Cardiac muscle cell (in vitro differentiated cells and primary cell): ENCODE measurements around the gene CACNG6. TPM values are rescaled to one million over a fixed set of nuclear protein-coding genes. Genes with fewer than 3 reads are reported as not detected.

ENCODE experiments used
- DNase-seq, 2 donors: peaks; one replicate each; pipeline versions ENCODE4 v3.0.0 to v3.0.0-alpha.2; 2010 to 2017; ENCODE audit warnings: low read depth in 1 of 2, low spot score in 1 of 2
- H3K27ac ChIP-seq: fragments of 200-600 bp; sonication (generic); 2 replicates; pipeline ENCODE4 v1.5.1; 2016
- H3K27me3 ChIP-seq: fragments of 200-600 bp; sonication (generic); 2 replicates; pipeline ENCODE4 v1.6.0; 2016; ENCODE audit warnings: control low read depth
- H3K36me3 ChIP-seq: fragments of 200-600 bp; sonication (generic); 2 replicates; pipeline ENCODE4 v1.5.1; 2016; ENCODE audit warnings: control low read depth
- H3K4me1 ChIP-seq: fragments of 200-600 bp; sonication (generic); 2 replicates; pipeline ENCODE4 v1.8.1; 2017; ENCODE audit warnings: low read depth, mild to moderate bottlenecking, mixed run types
- H3K4me3 ChIP-seq: fragments of 200-600 bp; sonication (generic); 2 replicates; pipeline ENCODE4 v1.5.1; 2016; ENCODE audit warnings: mild to moderate bottlenecking
- H3K9me3 ChIP-seq: fragments of 200-600 bp; sonication (generic); 2 replicates; pipeline ENCODE4 v1.5.1; 2017; ENCODE audit warnings: low read depth, mild to moderate bottlenecking, control low read depth
- polyA plus RNA-seq: library from polyadenylated mRNA; unstranded; fragments of >200 nt; fragmentation: Nextera tagmentation; extraction: Ambion mirVana; gene quantifications from 2 replicates; pipeline ENCODE4 v1.2.1, GENCODE V29; 2016
- total RNA-seq: library from RNA; depleted of rRNA; stranded (reverse); fragments of >200 nt; gene quantifications from 2 replicates; pipeline ENCODE4 v1.2.3, GENCODE V29; 2016
- TF ChIP-seq, protein P1 (sequence below): IDR thresholded peaks from 2 replicates; pipeline ENCODE4 v1.5.1; 2012; ENCODE audit warnings: low read depth, mild to moderate bottlenecking, low read length

Gene CACNG6
- total and polyA plus RNA-seq, 2 experiments from 2014 or later, result 30.6 to 73.1 TPM

- H3K4me1 ChIP-seq, result peaks cover 4% of the 10 kb centered on the region
- no peak overlapping the region for H3K4me3 ChIP-seq
- no peaks in the 10 kb centered on the region for H3K9me3 ChIP-seq
- H3K27me3 ChIP-seq, result no peaks in the 10 kb centered on the region
- H3K27ac ChIP-seq, result no peak overlapping the region
- peak in 1 of 2 donors; percentile 94 for DNase-seq
- TF ChIP-seq, protein P1, sequence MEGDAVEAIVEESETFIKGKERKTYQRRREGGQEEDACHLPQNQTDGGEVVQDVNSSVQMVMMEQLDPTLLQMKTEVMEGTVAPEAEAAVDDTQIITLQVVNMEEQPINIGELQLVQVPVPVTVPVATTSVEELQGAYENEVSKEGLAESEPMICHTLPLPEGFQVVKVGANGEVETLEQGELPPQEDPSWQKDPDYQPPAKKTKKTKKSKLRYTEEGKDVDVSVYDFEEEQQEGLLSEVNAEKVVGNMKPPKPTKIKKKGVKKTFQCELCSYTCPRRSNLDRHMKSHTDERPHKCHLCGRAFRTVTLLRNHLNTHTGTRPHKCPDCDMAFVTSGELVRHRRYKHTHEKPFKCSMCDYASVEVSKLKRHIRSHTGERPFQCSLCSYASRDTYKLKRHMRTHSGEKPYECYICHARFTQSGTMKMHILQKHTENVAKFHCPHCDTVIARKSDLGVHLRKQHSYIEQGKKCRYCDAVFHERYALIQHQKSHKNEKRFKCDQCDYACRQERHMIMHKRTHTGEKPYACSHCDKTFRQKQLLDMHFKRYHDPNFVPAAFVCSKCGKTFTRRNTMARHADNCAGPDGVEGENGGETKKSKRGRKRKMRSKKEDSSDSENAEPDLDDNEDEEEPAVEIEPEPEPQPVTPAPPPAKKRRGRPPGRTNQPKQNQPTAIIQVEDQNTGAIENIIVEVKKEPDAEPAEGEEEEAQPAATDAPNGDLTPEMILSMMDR, result no peak
- no peaks in the 10 kb centered on the region for H3K36me3 ChIP-seq
Measured at GRCh38 chr19:54017261-54017660, 25.8 kb downstream of the CACNG6 start.

- H3K27ac ChIP-seq, result no peak overlapping the region
- peaks cover 4% of the 10 kb centered on the region for H3K4me1 ChIP-seq
- no peak for DNase-seq
- peaks cover 3% of the 10 kb centered on the region for H3K27me3 ChIP-seq
- TF ChIP-seq, protein P1, result no peak
- H3K4me3 ChIP-seq, result no peak overlapping the region
- H3K9me3 ChIP-seq, result no peaks in the 10 kb centered on the region
- no peaks in the 10 kb centered on the region for H3K36me3 ChIP-seq
Measured at GRCh38 chr19:54021363-54021762, 29.9 kb downstream of the CACNG6 start.

- Histone ChIP-seq H3K36me3 (no peaks in the 10 kb centered on the region), H3K4me3 (no peak overlapping the region), H3K27ac (no peak overlapping the region), H3K4me1 (peaks cover 4% of the 10 kb centered on the region), H3K27me3 (peaks cover 3% of the 10 kb centered on the region), H3K9me3 (no peaks in the 10 kb centered on the region)
- DNase-seq, result no peak
- TF ChIP-seq, protein P1, result no peak
Measured at GRCh38 chr19:54021932-54022331, 30.5 kb downstream of the CACNG6 start.

- H3K9me3 ChIP-seq, result no peaks in the 10 kb centered on the region
- H3K27ac ChIP-seq, result no peak overlapping the region
- peaks cover 3% of the 10 kb centered on the region for H3K27me3 ChIP-seq
- TF ChIP-seq, protein P1, result no peak
- peak in 1 of 2 donors; percentile 58 for DNase-seq
- H3K4me3 ChIP-seq, result no peak overlapping the region
- H3K36me3 ChIP-seq, result no peaks in the 10 kb centered on the region
- H3K4me1 ChIP-seq, result peaks cover 4% of the 10 kb centered on the region
Measured at GRCh38 chr19:54023191-54023590, 31.8 kb downstream of the CACNG6 start.

DNA sequence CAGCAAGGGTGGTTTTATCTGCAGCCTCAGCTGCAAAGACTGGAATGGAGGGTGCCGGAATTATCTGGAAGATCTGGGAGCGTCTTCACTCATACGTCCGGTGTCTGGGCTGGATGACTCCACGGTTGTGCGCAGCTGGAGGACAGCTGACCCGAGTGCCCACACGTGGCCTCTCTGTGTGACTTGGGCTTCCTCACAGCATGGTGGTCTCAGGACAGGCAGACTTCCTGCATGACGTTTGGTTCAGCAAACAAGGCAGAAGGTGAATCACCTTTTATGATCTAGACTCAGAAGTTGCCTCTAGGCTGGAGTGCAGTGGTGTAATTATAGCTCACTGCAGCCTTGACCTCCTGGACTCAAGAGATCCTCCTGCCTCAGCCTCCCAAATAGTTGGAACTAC is 33.2 kb downstream of the CACNG6 start:
- peaks cover 3% of the 10 kb centered on the region for H3K27me3 ChIP-seq
- TF ChIP-seq, protein P1, result no peak

DNA sequence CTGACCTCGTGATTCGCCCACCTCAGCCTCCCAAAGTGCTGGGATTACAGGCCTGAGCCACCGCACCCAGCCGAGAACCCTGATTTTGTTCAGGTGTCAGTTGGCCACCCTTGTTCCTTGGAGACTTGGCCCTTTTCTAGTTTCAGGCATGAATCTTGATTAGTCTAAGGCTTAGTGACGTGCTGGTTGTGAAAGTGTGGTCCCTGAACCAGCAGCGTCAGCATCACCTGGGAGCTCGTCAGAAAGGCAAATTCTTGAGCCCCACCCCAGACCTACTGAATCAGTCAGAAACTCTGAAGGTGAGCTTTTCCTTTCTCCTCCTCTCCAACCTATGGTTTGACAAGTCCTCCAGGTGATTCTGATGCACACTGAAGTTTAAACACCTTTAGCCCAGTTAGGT is 35.2 kb downstream of the CACNG6 start:
- Histone ChIP-seq H3K27ac (no peak overlapping the region), H3K36me3 (no peaks in the 10 kb centered on the region), H3K4me3 (no peak overlapping the region), H3K4me1 (no peaks in the 10 kb centered on the region), H3K27me3 (peaks cover 3% of the 10 kb centered on the region), H3K9me3 (no peaks in the 10 kb centered on the region)
- DNase-seq, result no peak
- TF ChIP-seq, protein P1, result no peak

More for the DNA sequence above, 33.2 kb downstream of the CACNG6 start:
- Histone ChIP-seq H3K36me3 (no peaks in the 10 kb centered on the region), H3K4me1 (peaks cover 4% of the 10 kb centered on the region), H3K4me3 (no peak overlapping the region), H3K9me3 (no peaks in the 10 kb centered on the region), H3K27ac (no peak overlapping the region)
- no peak for DNase-seq
